T-helper 1 cell treated with Interleukin-12 subunit alpha and Interleukin-12 subunit beta and Interleukin-4 antibody, amounts not matched to agents 30 μg/mL and 1 μg/mL, for 36 hours (primary cell): ENCODE data around the gene MRPL38.
"Not testable (repeated sequence)": the region's sequence is repeated elsewhere in the genome, so short reads cannot be mapped to it uniquely, and the experiment has no call there.

Experiments used
- H3K27ac Mint-ChIP-seq: one replicate; pipeline ENCODE4 v1.8.0; 2021; ENCODE audit warnings: mild to moderate bottlenecking, mixed read lengths
- H3K27me3 Mint-ChIP-seq: one replicate; pipeline ENCODE4 v1.8.0; 2021; ENCODE audit warnings: low read depth, mixed read lengths
- H3K36me3 Mint-ChIP-seq: one replicate; pipeline ENCODE4 v1.8.0; 2021; ENCODE audit warnings: low read depth, mixed read lengths
- H3K4me1 Mint-ChIP-seq: one replicate; pipeline ENCODE4 v1.8.0; 2021; ENCODE audit warnings: low read depth, mixed read lengths
- H3K4me3 Mint-ChIP-seq: one replicate; pipeline ENCODE4 v1.8.0; 2021; ENCODE audit warnings: mild to moderate bottlenecking, moderate library complexity, mixed read lengths
- H3K9me3 Mint-ChIP-seq: one replicate; pipeline ENCODE4 v1.8.0; 2021; ENCODE audit warnings: mixed read lengths

Gene MRPL38

GRCh38 chr17:75895370-75896155 is 9.1 kb downstream of the MRPL38 start:
- H3K27me3 Mint-ChIP-seq: no peaks in the 10 kb centered on the region
- H3K4me3 Mint-ChIP-seq: peak overlapping the region; percentile 82
- peaks cover 10% of the 10 kb centered on the region for H3K36me3 Mint-ChIP-seq
- H3K9me3 Mint-ChIP-seq: no peaks in the 10 kb centered on the region
- H3K27ac Mint-ChIP-seq: peak overlapping the region; percentile 83
- peaks cover 23% of the 10 kb centered on the region for H3K4me1 Mint-ChIP-seq

- H3K27me3 Mint-ChIP-seq: no peaks in the 10 kb centered on the region
- no peaks in the 10 kb centered on the region for H3K9me3 Mint-ChIP-seq
- peaks cover 10% of the 10 kb centered on the region for H3K36me3 Mint-ChIP-seq
- H3K4me3 Mint-ChIP-seq: peak overlapping the region; percentile 21
- peak overlapping the region; percentile 78 for H3K27ac Mint-ChIP-seq
- H3K4me1 Mint-ChIP-seq: peaks cover 23% of the 10 kb centered on the region
Observed at GRCh38 chr17:75894049-75894733, 10.5 kb downstream of the MRPL38 start.

GRCh38 chr17:75893305-75894048 is 11.2 kb downstream of the MRPL38 start:
- H3K27ac Mint-ChIP-seq: peak overlapping the region; percentile 78
- no peak overlapping the region for H3K4me3 Mint-ChIP-seq
- no peaks in the 10 kb centered on the region for H3K9me3 Mint-ChIP-seq
- peaks cover 23% of the 10 kb centered on the region for H3K4me1 Mint-ChIP-seq
- peaks cover 6% of the 10 kb centered on the region for H3K36me3 Mint-ChIP-seq
- H3K27me3 Mint-ChIP-seq: no peaks in the 10 kb centered on the region

DNA sequence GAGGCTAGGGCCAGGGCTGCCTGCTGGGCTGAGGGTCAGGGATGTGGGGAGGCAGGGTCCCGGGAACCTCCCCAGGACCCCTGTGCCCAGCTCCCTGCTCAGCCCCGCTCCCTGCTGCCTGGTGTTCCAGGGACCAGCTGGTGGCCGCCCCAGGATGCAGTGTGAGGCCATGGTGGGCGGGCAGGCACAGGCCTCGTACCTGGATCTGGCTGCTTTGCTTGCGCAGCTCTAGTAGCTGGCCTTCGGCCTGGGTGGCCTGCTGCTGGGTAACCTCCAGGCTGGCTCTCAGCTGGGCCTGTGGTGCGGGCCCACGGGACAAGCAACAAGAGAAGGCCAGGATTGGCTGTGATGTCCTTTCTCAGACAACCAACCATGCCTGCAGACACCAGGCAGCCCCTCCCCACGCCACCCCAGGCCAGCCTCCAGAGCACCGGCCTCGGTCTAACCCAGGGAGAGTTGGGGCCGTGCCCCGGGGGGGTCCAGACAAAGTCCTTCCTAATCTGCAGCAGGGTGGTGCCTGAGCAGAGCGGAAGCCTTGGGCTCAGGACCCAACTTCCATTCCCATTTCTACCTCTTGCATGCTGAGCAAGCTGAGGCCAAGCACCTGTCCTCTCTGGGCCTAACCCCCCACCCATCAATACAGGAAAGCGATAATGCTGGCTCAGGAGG is 12.0 kb downstream of the MRPL38 start:
- Mint-ChIP-seq H3K27me3 (no peaks in the 10 kb centered on the region), H3K27ac (no peak overlapping the region), H3K4me1 (peaks cover 22% of the 10 kb centered on the region), H3K9me3 (no peaks in the 10 kb centered on the region), H3K4me3 (no peak overlapping the region), H3K36me3 (peaks cover 8% of the 10 kb centered on the region)

GRCh38 chr17:75891605-75892555 is 12.8 kb downstream of the MRPL38 start:
- Mint-ChIP-seq H3K4me1 (peaks cover 17% of the 10 kb centered on the region), H3K27me3 (no peaks in the 10 kb centered on the region), H3K36me3 (peaks cover 8% of the 10 kb centered on the region), H3K4me3 (no peak overlapping the region), H3K27ac (no peak overlapping the region), H3K9me3 (no peaks in the 10 kb centered on the region)

DNA sequence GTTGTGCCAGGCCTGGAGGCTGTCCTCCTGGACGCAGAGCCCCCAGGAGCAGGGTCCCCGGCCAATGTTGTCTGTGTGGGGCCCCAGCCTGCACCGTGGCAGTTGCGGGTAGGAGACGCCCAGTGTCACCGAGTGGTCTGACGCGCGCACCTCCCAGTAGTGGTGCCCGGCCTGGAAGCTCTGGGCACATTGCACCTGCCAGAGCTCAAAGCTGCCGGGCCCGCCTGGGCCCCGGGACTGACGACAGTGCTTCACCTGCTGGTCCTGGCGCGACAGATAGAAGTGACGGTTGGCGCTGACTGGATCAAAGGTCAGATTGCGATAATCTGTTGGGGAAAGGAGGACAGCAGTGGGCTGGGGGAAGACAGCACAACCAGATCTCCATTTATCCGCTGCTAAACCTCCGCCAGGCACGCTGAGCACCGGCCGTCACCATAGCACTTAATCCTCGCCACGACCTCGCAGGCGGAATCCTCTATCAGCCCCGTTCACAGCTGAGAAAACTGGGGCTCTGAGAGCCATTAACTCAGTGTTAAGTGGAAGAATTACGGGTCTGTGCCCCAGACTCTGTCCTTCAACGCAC is 13.6 kb downstream of the MRPL38 start:
- Mint-ChIP-seq H3K27ac (no peak overlapping the region), H3K27me3 (no peaks in the 10 kb centered on the region), H3K4me3 (no peak overlapping the region), H3K36me3 (peaks cover 8% of the 10 kb centered on the region), H3K9me3 (no peaks in the 10 kb centered on the region), H3K4me1 (peaks cover 17% of the 10 kb centered on the region)

- Mint-ChIP-seq H3K4me3 (no peak overlapping the region), H3K36me3 (peaks cover 5% of the 10 kb centered on the region), H3K27me3 (no peaks in the 10 kb centered on the region), H3K4me1 (peaks cover 6% of the 10 kb centered on the region), H3K9me3 (no peaks in the 10 kb centered on the region), H3K27ac (no peak overlapping the region)
Observed at GRCh38 chr17:75889454-75889853, 15.2 kb downstream of the MRPL38 start.

- no peaks in the 10 kb centered on the region for H3K9me3 Mint-ChIP-seq
Observed at GRCh38 chr17:75888484-75888883, 16.2 kb downstream of the MRPL38 start.

GRCh38 chr17:75885860-75886259 is 18.8 kb downstream of the MRPL38 start:
- not testable (repeated sequence) for H3K9me3 Mint-ChIP-seq, H3K4me1 Mint-ChIP-seq, H3K36me3 Mint-ChIP-seq, H3K27ac Mint-ChIP-seq, H3K4me3 Mint-ChIP-seq
- H3K27me3 Mint-ChIP-seq: peaks cover 11% of the 10 kb centered on the region

More at GRCh38 chr17:75888484-75888883, 16.2 kb downstream of the MRPL38 start:
- Mint-ChIP-seq H3K36me3 (peaks cover 2% of the 10 kb centered on the region), H3K27ac (no peak overlapping the region), H3K4me1 (no peaks in the 10 kb centered on the region), H3K4me3 (no peak overlapping the region), H3K27me3 (no peaks in the 10 kb centered on the region)

GRCh38 chr17:75885431-75885830 is 19.3 kb downstream of the MRPL38 start:
- Mint-ChIP-seq H3K27ac (no peak overlapping the region), H3K4me3 (no peak overlapping the region), H3K36me3 (peaks cover 2% of the 10 kb centered on the region), H3K4me1 (peaks cover 6% of the 10 kb centered on the region), H3K9me3 (no peaks in the 10 kb centered on the region), H3K27me3 (peaks cover 15% of the 10 kb centered on the region)

GRCh38 chr17:75881678-75882454 is 22.8 kb downstream of the MRPL38 start:
- Mint-ChIP-seq H3K9me3 (no peaks in the 10 kb centered on the region), H3K27ac (no peak overlapping the region)

GRCh38 chr17:75880266-75880665 is 24.4 kb downstream of the MRPL38 start:
- H3K4me3 Mint-ChIP-seq: peak overlapping the region; percentile 42

More at GRCh38 chr17:75881678-75882454, 22.8 kb downstream of the MRPL38 start:
- Mint-ChIP-seq H3K4me1 (peaks cover 18% of the 10 kb centered on the region), H3K36me3 (peaks cover 2% of the 10 kb centered on the region), H3K4me3 (no peak overlapping the region), H3K27me3 (peaks cover 21% of the 10 kb centered on the region)

More at GRCh38 chr17:75880266-75880665, 24.4 kb downstream of the MRPL38 start:
- Mint-ChIP-seq H3K27me3 (peaks cover 21% of the 10 kb centered on the region), H3K36me3 (peaks cover 6% of the 10 kb centered on the region), H3K4me1 (peaks cover 29% of the 10 kb centered on the region), H3K9me3 (no peaks in the 10 kb centered on the region), H3K27ac (peak overlapping the region; percentile 11)
